Measurements from ENCODE around the gene ATP8A1.

- TF ChIP-seq CTCF (IDR thresholded peaks at IDR 0.05) (no peak), POLR2A (IDR thresholded peaks at IDR 0.05) (no peak)
These were observed 155.1 kb downstream of the ATP8A1 start for GRCh38 chr4:42501624-42502401.
